ENCODE results near the gene ENHO.

- no peak for TF ChIP-seq EP300 (IDR thresholded peaks at IDR 0.05)
- TF ChIP-seq, protein P1, sequence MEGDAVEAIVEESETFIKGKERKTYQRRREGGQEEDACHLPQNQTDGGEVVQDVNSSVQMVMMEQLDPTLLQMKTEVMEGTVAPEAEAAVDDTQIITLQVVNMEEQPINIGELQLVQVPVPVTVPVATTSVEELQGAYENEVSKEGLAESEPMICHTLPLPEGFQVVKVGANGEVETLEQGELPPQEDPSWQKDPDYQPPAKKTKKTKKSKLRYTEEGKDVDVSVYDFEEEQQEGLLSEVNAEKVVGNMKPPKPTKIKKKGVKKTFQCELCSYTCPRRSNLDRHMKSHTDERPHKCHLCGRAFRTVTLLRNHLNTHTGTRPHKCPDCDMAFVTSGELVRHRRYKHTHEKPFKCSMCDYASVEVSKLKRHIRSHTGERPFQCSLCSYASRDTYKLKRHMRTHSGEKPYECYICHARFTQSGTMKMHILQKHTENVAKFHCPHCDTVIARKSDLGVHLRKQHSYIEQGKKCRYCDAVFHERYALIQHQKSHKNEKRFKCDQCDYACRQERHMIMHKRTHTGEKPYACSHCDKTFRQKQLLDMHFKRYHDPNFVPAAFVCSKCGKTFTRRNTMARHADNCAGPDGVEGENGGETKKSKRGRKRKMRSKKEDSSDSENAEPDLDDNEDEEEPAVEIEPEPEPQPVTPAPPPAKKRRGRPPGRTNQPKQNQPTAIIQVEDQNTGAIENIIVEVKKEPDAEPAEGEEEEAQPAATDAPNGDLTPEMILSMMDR (IDR thresholded peaks at IDR 0.05): no peak
Observed at GRCh38 chr9:34540827-34541226, 18.0 kb upstream of the ENHO start.

Data from tibial nerve (tissue), 4 donors.